Fibroblast of skin of right biceps (primary cell): ENCODE data around the gene DAB1.

ENCODE experiments used
- DNase-seq: peaks from one replicate; pipeline ENCODE4 v3.0.0-alpha.2; 2013

Gene DAB1

GRCh38 chr1:57065442-57065841, 358.4 kb downstream of the DAB1 start:
- DNase-seq: no peak

- DNase-seq: no peak
Observed at GRCh38 chr1:57064379-57065140, 359.3 kb downstream of the DAB1 start.

GRCh38 chr1:57063406-57064125, 360.3 kb downstream of the DAB1 start:
- peak; percentile 82 for DNase-seq

GRCh38 chr1:57061369-57061768, 362.5 kb downstream of the DAB1 start:
- DNase-seq: peak; percentile 54

- DNase-seq: no peak
Observed at GRCh38 chr1:57060451-57060850, 363.4 kb downstream of the DAB1 start.

GRCh38 chr1:57058652-57059501, 365.0 kb downstream of the DAB1 start:
- DNase-seq: no peak

GRCh38 chr1:57048856-57049255, 375.0 kb downstream of the DAB1 start:
- no peak for DNase-seq

- no peak for DNase-seq
Observed at GRCh38 chr1:57046462-57046861, 377.4 kb downstream of the DAB1 start.

- DNase-seq: no peak
Observed at GRCh38 chr1:57041901-57042300, 382.0 kb downstream of the DAB1 start.

- DNase-seq: no peak
Observed at GRCh38 chr1:57040811-57041210, 383.0 kb downstream of the DAB1 start.

- peak; percentile 14 for DNase-seq
Observed at GRCh38 chr1:57036641-57037579, 386.9 kb downstream of the DAB1 start.

GRCh38 chr1:57034713-57035112, 389.1 kb downstream of the DAB1 start:
- DNase-seq: no peak

GRCh38 chr1:57033222-57034001, 390.4 kb downstream of the DAB1 start:
- peak; percentile 17 for DNase-seq

GRCh38 chr1:57026624-57027354, 397.1 kb downstream of the DAB1 start:
- peak; percentile 24 for DNase-seq

GRCh38 chr1:57024855-57025254, 399.0 kb downstream of the DAB1 start:
- DNase-seq: no peak

- DNase-seq: no peak
Observed at GRCh38 chr1:57024428-57024827, 399.4 kb downstream of the DAB1 start.

GRCh38 chr1:57020216-57020615, 403.6 kb downstream of the DAB1 start:
- DNase-seq: no peak

- no peak for DNase-seq
Observed at GRCh38 chr1:57019236-57019839, 404.5 kb downstream of the DAB1 start.

- no peak for DNase-seq
Observed at GRCh38 chr1:57018119-57018518, 405.7 kb downstream of the DAB1 start.

- peak; percentile 9 for DNase-seq
Observed at GRCh38 chr1:57017717-57018116, 406.1 kb downstream of the DAB1 start.
